HL-60 (cell line): ENCODE measurements around the gene PLA2G4B.

ENCODE experiments used
- DNase-seq, 2 experiments: peaks; one replicate each; pipeline ENCODE4 v3.0.0-alpha.2; 2010 to 2020; ENCODE audit warnings: low read depth in 1 of 2, low spot score in 1 of 2
- H3K27ac ChIP-seq: fragments of 250-450 bp; sonication (Bioruptor Pico); replicated peaks from 2 replicates; pipeline ENCODE4 v1.5.1; 2020; ENCODE audit warnings: mild to moderate bottlenecking, moderate library complexity
- H3K27me3 ChIP-seq: fragments of 250-450 bp; sonication (Bioruptor Pico); 2 replicates; pipeline ENCODE4 v1.5.1; 2021; ENCODE audit warnings: mild to moderate bottlenecking, moderate library complexity; ENCODE audit not compliant: insufficient read depth, poor library complexity, severe bottlenecking
- H3K4me3 ChIP-seq: replicated peaks from 2 replicates; pipeline ENCODE4 v1.5.1; 2011; ENCODE audit warnings: mild to moderate bottlenecking, control low read depth, low read length; ENCODE audit not compliant: insufficient read depth
- CTCF ChIP-seq: IDR thresholded peaks from one replicate; pipeline ENCODE4 v1.5.1; 2011; ENCODE audit warnings: low read length, control low read depth, inconsistent platforms; ENCODE audit not compliant: insufficient read depth
- GABPA ChIP-seq: IDR thresholded peaks from 2 replicates; pipeline ENCODE4 v1.6.1; 2012; ENCODE audit warnings: low read depth
- POLR2AphosphoS5 ChIP-seq: IDR thresholded peaks from 2 replicates; pipeline ENCODE4 v1.6.1; 2012; ENCODE audit warnings: low read depth
- REST ChIP-seq: IDR thresholded peaks from 2 replicates; pipeline ENCODE4 v1.6.1; 2012; ENCODE audit warnings: low read depth; ENCODE audit not compliant: insufficient replicate concordance
- SPI1 ChIP-seq: IDR thresholded peaks from 2 replicates; pipeline ENCODE4 v1.6.1; 2012; ENCODE audit warnings: low read depth, mild to moderate bottlenecking, borderline replicate concordance

PLA2G4B gene

GRCh38 chr15:41813426-41813825 is 25.2 kb upstream of the PLA2G4B start:
- H3K27ac ChIP-seq: no peak overlapping the region
- no peak overlapping the region for H3K4me3 ChIP-seq
- DNase-seq: no peak
- TF ChIP-seq CTCF (no peak), POLR2AphosphoS5 (no peak), REST (no peak), GABPA (no peak), SPI1 (no peak)
- H3K27me3 ChIP-seq: no peaks in the 10 kb centered on the region

GRCh38 chr15:41814534-41814933 is 24.1 kb upstream of the PLA2G4B start:
- Histone ChIP-seq H3K4me3 (no peak overlapping the region), H3K27ac (no peak overlapping the region), H3K27me3 (no peaks in the 10 kb centered on the region)
- DNase-seq: no peak
- no peak for TF ChIP-seq SPI1
- TF ChIP-seq POLR2AphosphoS5: no peak
- no peak for TF ChIP-seq GABPA
- no peak for TF ChIP-seq CTCF
- TF ChIP-seq REST: no peak

- Histone ChIP-seq H3K27me3 (no peaks in the 10 kb centered on the region), H3K4me3 (no peak overlapping the region)
Observed at GRCh38 chr15:41816788-41817187, 21.9 kb upstream of the PLA2G4B start.

More at GRCh38 chr15:41816788-41817187, 21.9 kb upstream of the PLA2G4B start:
- no peak for DNase-seq
- no peak overlapping the region for H3K27ac ChIP-seq
- TF ChIP-seq SPI1 (no peak), POLR2AphosphoS5 (no peak), REST (no peak), GABPA (no peak), CTCF (no peak)
